Colonic mucosa (tissue), 4 donors: ENCODE measurements around the gene RSPH3. TPM values are rescaled to one million over a fixed set of nuclear protein-coding genes. Genes with fewer than 3 reads are reported as not detected.

Source experiments
- DNase-seq: peaks from one replicate; pipeline ENCODE4 v3.0.0-alpha.2; 2020
- H3K27ac ChIP-seq: fragments of 200-600 bp; one replicate; pipeline ENCODE4 v1.8.0; 2021
- H3K27me3 ChIP-seq: fragments of 200-600 bp; one replicate; pipeline ENCODE4 v1.8.0; 2021
- H3K36me3 ChIP-seq: fragments of 200-600 bp; one replicate; pipeline ENCODE4 v1.8.0; 2021
- H3K4me1 ChIP-seq: fragments of 200-600 bp; one replicate; pipeline ENCODE4 v1.8.0; 2021; ENCODE audit warnings: mild to moderate bottlenecking
- H3K4me3 ChIP-seq: fragments of 200-600 bp; one replicate; pipeline ENCODE4 v1.8.0; 2021
- H3K9ac ChIP-seq, 2 donors: one replicate each; pipeline ENCODE4 v1.7.0; 2013; ENCODE audit warnings: control low read depth in 2 of 2, low read depth in 2 of 2, low read length in 2 of 2
- H3K9me3 ChIP-seq: fragments of 200-600 bp; one replicate; pipeline ENCODE4 v1.8.0; 2021
- CTCF ChIP-seq: fragments of 200-600 bp; IDR thresholded peaks from one replicate; pipeline ENCODE4 v1.8.0; 2022; ENCODE audit warnings: antibody characterized with exemption, mild to moderate bottlenecking
- intact Hi-C: fragments of 100-400 bp; cut with DNase I; formaldehyde crosslinking; loops from one replicate; pipeline ENCODE4 v1.14.1; 2022
- total RNA-seq, 2 donors: library from RNA; stranded (reverse); fragmentation: NEBNext Ultra II Directional in 1 of 2; extraction: Animal tissue kit (Norgen Biotek cat#: 25700) in 1 of 2; gene quantifications; one replicate each; pipeline ENCODE4 v1.2.1, GENCODE V29; 2021
- donor health status: healthy.
- donor health status: DM: no; HTN: no; CAD: no.
- donor health status: DM: no; HTN: no; CAD: no.

The RSPH3 gene
- total RNA-seq, 2 donors from 2014 or later = 17.5 to 19.8 TPM

- Histone ChIP-seq H3K4me3 (no peak overlapping the region), H3K9ac (no peak overlapping the region), H3K36me3 (no peaks in the 10 kb centered on the region), H3K27me3 (no peaks in the 10 kb centered on the region), H3K4me1 (no peaks in the 10 kb centered on the region), H3K9me3 (no peaks in the 10 kb centered on the region), H3K27ac (no peak overlapping the region)
- TF ChIP-seq CTCF = no peak
- no peak for DNase-seq
- intact Hi-C loops = loop anchor here (10.0 kb wide), 1 partner anchor 174 kb away; no protein-coding TSS in a partner anchor
These were observed 30.9 kb downstream of the RSPH3 start for GRCh38 chr6:158969148-158969547.

- H3K9me3 ChIP-seq = no peaks in the 10 kb centered on the region
- no peaks in the 10 kb centered on the region for H3K27me3 ChIP-seq
- TF ChIP-seq CTCF = no peak
- H3K36me3 ChIP-seq = no peaks in the 10 kb centered on the region
- intact Hi-C loops = loop anchor here (10.0 kb wide), 1 partner anchor 168 kb away; no protein-coding TSS in a partner anchor
- no peak overlapping the region for H3K4me3 ChIP-seq
- DNase-seq = no peak
- H3K9ac ChIP-seq = no peak overlapping the region
- H3K27ac ChIP-seq = no peak overlapping the region
- H3K4me1 ChIP-seq = peaks cover 4% of the 10 kb centered on the region
These were observed 36.8 kb downstream of the RSPH3 start for GRCh38 chr6:158963020-158963808.

- H3K27ac ChIP-seq = no peak overlapping the region
- no peak for TF ChIP-seq CTCF
- H3K27me3 ChIP-seq = no peaks in the 10 kb centered on the region
- no peaks in the 10 kb centered on the region for H3K9me3 ChIP-seq
- DNase-seq = no peak
- H3K36me3 ChIP-seq = no peaks in the 10 kb centered on the region
- H3K4me1 ChIP-seq = peaks cover 4% of the 10 kb centered on the region
- no peak overlapping the region for H3K9ac ChIP-seq
- intact Hi-C loops = loop anchor here (10.0 kb wide), 1 partner anchor 168 kb away; no protein-coding TSS in a partner anchor
- H3K4me3 ChIP-seq = no peak overlapping the region
These were observed 37.6 kb downstream of the RSPH3 start for GRCh38 chr6:158962371-158962770.

GRCh38 chr6:158960026-158960425 lies 40.0 kb downstream of the RSPH3 start:
- H3K9me3 ChIP-seq = no peaks in the 10 kb centered on the region
- no peak for TF ChIP-seq CTCF
- intact Hi-C loops = loop anchor here (10.0 kb wide), 1 partner anchor 165 kb away; no protein-coding TSS in a partner anchor
- DNase-seq = no peak
- H3K27ac ChIP-seq = no peak overlapping the region
- H3K4me1 ChIP-seq = peaks cover 4% of the 10 kb centered on the region
- no peak overlapping the region for H3K9ac ChIP-seq
- no peak overlapping the region for H3K4me3 ChIP-seq
- H3K36me3 ChIP-seq = no peaks in the 10 kb centered on the region
- H3K27me3 ChIP-seq = no peaks in the 10 kb centered on the region

GRCh38 chr6:158959552-158959951 lies 40.5 kb downstream of the RSPH3 start:
- no peak for TF ChIP-seq CTCF
- Histone ChIP-seq H3K27ac (no peak overlapping the region), H3K4me3 (no peak overlapping the region), H3K27me3 (no peaks in the 10 kb centered on the region), H3K36me3 (no peaks in the 10 kb centered on the region), H3K9ac (no peak overlapping the region), H3K4me1 (peaks cover 4% of the 10 kb centered on the region), H3K9me3 (no peaks in the 10 kb centered on the region)
- intact Hi-C loops = no loop called here
- no peak for DNase-seq
